SKM-1 (cell line): ENCODE results near the gene SIRT5.

Source experiments
- DNase-seq: peaks from one replicate; lab custom pipeline; 2025; ENCODE audit not compliant: unreplicated experiment; lab: John Stamatoyannopoulos, UW

SIRT5 gene

DNA sequence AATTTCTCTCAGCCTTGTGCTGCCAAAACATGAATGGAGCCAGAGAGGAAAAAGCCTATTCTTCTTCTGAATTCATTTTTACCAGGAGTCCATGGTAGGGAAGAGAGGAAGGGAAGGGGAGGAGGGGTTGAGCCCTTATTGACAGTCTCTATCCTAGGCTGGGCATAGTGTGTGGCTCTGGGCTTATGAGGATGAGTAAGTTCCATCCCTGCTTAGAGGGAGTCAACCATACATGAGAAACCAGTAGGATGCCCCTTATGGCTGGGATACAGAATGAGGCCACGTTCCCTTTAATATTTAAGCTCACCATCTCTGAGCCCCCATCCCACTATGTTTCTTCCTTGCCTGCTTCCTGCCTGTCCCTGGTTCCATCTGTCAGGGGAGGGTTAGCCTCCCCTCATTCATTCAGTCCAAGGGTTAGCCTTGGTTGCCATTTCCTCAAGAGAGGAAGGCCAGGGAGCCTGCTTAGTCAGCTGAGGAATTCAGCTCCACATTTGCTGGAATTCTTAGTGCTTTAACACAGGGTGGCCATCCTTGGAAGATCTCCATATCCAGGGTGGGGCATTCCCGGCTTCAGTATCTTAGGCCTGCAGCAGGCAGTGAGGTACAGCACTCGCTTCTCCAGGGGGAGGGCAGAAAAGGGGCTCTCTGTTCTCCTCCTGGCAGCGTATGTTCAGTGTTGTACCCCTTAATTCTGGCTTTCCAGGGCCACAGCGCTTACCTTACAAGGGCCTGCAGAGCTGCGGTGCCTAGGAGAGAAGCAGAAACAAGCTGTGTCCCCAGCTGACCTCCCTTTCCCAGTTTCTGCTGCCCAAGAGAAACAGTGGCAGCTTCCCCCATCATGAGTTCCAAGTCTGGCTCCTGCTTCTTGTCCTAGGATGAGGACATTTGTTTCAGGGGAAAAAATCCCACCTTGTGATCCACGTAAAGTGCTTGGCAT is 12.5 kb downstream of the SIRT5 start:
- no peak for DNase-seq

DNA sequence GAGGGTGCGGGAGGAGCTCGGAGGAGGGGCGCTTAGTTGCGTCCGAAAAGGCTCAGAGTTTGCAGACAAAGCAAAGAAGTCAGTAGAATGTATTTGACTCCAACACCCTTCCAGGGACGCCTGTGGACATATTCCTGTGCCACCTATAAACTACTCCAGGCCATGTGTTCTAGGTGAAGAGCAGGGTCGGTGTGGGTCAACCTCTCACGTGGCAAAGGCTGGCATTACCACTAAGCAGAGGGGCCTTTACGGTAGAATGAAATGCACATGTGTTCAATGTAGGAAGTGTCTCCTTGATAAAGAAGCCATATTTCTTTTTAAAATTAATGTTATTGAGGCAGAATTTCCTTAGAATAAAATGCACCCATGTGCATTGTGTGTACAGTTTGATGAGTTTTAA is 15.4 kb downstream of the SIRT5 start:
- DNase-seq = no peak

DNA sequence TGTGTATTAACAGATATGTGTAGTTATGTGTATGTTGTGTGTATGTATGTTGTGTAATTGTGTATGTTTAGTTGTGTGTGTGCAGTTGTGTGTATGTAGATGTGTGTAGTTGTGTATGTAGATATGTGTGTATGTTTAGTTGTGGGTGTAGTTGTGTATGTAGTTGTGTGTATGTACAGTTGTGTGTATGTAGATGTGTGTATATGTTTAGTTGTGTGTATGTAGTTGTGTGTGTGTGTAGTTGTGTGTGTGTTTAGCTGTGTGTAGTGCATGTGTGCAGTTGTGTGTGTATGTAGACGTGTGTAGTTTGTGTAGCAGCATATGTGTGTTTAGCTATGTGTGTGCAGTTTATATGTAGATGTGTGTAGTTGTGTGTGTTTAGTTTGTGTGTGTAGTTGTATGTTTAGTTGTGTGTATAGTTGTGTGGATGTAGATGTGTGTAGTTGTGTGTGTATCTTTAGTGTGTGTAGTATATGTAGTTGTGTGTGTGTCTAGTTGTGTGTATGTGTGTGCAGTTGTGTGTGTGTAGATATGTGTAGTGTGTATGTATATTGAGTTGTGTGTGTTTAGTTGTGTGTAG is 16.3 kb downstream of the SIRT5 start:
- DNase-seq = no peak

DNA sequence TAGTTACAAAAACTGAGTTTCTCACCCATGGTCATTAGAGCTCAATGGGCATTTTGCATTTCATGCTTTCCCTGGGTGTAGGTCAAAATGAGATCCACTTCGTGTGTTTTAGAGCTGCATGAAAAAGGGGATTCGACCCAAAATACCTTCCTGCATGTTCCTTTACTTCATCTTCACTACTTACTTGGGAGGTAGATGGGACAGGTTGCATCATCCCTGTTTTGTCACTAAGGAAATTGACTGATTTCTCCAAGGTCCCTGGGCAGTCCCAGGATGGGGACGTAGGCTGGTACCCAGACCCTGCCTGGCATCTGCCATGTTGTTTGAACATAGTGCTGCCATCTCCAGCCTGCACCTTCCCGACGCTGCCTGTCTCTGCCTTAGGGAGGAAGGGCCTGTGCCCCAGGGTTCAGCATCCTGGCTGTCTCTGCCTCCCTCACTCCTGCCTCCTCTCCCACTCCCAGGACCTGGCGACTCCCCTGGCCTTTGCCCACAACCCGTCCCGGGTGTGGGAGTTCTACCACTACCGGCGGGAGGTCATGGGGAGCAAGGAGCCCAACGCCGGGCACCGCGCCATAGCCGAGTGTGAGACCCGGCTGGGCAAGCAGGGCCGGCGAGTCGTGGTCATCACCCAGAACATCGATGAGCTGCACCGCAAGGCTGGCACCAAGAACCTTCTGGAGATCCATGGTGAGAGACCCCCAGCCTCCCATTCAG is 17.0 kb downstream of the SIRT5 start:
- DNase-seq = no peak

DNA sequence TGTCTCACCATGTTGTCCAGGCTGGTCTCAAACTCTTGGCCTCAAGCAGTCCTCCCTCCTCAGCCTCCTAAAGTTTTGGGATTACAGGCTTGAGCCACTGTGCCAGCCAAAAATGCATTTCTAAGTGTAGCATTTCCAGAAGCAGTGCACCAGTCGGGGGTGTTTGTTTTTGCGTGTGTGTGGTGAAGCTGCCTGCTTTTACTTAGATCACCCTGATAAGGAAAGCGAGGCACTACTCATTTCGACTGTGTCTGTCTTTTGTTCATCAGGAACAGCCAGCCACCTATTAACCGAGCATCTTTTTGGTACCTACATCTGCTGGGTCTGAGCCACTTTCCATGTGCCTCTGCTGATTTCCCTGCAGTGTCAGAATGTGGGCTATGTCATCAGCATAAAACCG is 18.7 kb downstream of the SIRT5 start:
- DNase-seq = no peak

DNA sequence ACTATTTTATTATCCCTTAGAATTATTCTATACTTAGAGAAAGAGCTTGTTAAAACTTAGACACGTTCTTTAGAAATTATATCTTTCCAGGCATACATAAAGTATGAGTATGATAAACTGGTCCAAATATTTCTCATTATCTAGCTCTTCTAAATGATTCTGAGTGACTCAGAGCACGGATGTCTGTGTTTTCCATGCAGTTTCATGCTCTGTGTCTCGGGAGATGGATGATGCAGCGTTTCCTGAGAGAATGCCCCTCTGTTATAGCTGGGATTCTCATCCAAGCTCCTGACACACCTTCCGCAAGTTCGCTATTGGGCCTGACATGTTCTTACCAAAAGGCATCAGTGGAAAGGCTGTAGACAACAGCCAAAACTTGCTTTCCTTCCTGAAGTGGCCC is 19.3 kb downstream of the SIRT5 start:
- DNase-seq = no peak

DNA sequence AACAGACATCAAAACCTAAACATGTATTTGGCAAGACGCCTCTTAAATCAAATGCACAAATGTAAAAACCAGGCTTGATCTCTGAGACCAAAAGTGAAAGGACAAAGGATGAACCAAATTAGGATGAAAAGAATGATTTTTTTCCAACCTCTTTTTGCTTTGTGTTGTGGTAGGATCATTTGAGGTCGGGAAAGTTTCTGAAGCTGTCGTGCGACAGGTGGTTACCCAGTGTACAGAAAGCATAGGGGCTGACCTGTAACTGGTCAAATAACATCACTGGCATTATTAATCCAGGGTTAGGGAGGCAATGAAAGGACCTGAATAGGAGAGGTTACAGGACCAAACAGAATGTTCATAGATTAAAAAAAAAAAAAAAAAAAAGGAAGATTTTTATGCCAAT is 22.7 kb downstream of the SIRT5 start:
- DNase-seq = no peak

DNA sequence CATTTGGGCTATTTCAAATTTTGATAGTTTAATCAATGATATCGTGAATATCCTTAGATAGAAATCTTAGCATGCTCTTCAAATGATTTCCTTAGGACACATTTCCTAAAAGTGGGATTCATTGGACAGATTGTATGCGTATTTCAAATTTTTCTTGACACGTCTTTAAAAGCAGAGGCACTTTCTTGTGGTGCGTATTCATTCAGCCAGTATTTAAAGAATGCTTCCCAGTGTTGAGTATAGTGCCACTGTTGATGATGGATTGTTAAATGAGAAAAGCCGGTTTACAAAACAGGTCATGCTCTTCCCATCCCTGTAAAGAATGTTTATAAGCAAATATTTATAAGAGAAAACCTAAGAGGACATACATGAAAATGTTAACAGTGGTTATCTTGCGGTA is 25.6 kb downstream of the SIRT5 start:
- DNase-seq = no peak

DNA sequence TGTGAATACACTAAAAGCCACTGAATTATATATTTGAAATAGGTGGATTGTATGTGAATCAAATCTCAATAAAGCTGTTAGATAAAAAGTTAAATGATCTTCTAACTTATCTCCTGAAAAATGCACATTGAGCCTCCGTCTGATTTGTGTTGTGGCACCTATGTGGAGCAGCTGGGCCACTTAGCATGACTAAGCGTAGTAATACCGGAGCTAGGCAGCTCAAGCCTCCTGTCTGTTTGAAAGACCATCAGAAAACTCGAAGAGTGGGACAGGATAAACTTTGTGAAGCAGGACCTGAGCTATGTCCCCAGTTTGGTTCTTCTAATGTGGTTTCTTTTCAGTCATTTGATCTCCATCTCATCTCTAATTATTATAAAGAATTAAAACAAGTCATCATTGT is 29.7 kb downstream of the SIRT5 start:
- DNase-seq = no peak

DNA sequence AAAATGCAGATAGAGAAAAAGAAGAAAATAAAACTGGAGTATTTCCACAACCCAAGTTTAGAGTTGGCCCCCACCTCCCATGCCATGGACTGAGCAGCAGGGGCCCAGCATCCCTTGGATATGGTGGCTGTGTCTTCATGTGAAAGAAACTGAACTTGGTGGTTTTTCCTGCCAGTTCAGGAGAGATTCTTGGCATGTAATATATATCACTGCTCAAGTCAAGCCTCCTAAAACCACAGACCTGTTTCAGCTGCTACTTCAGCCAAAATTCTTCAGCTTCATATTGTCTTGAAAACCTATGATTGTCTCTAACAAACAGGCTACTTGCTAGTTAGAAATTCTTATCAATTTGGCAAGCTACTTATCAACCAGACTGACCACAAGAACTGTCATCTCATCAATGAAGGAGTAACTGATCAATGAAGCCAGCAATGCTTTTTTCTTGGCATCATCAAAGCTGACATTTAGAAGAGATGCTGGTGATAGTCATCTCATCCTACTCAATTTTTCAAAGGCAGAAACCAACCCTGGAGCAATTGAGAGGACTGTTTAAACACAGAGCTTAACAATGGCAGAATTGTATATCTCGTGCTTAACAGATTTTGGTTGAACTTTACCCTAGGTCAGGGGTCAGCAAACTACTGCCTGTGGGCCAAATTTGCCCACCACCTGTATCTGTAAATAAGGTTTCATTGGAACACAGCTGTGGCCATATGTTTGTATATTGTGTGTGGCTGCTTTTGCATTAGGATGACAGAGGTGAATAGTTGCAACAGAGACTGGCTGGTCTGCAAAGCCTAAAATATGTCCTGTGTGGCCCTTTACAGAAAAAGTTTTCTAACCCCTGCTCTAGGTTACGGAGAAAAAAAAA is 30.4 kb downstream of the SIRT5 start:
- DNase-seq = no peak

DNA sequence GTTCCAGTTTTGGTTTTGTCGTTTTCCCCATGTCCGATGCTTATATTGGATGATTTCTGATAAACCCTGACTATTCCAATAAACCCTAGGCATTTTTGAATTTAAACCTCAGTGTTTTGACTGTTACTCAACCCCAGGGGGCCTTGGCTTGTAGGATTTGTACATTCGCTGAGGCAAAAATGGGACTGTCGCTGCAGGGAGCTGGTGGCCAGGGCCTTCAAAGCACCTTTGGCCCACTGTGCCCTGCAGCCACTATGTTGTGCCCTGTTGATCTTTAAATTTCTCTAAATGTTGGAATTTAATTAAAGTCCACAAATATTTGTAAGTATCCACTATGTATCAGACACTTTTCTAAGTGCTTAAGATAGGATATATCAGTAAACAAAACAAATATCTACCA is 31.2 kb downstream of the SIRT5 start:
- no peak for DNase-seq

DNA sequence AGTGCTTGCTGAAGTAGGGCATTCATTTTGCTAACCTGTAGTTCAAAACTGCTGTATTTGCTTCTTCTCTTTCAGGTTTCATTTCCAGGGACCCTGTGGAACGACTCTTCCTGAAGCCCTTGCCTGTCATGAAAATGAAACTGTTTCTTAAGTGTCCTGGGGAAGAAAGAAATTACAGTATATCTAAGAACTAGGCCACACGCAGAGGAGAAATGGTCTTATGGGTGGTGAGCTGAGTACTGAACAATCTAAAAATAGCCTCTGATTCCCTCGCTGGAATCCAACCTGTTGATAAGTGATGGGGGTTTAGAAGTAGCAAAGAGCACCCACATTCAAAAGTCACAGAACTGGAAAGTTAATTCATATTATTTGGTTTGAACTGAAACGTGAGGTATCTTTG is 37.3 kb downstream of the SIRT5 start:
- DNase-seq = no peak

DNA sequence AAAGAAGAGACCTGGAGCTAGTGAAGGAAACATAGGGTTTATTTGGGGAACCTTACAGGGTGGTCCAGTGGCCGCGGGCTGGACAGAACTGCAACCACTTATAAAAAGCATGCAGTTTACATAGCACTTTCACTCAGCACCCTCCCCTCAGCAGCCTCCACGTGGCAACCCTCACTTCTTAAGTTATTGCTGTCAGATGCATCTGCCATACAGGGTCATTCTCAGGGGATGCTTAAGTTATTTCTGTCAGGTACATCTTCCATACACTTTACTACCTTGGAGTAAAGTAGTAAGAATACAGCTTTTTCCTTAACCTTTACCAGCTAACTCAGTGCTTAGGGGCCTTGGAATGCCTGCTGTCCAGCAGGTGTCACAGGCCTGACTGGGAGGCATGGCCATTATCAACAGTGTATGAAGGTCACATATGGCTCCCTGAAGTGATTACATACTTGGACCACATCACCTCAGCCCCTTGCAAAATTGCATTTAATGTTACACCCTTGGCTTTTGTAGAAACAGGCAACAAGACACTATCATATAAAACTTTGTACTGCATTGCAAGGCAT is 38.7 kb downstream of the SIRT5 start:
- DNase-seq = no peak

DNA sequence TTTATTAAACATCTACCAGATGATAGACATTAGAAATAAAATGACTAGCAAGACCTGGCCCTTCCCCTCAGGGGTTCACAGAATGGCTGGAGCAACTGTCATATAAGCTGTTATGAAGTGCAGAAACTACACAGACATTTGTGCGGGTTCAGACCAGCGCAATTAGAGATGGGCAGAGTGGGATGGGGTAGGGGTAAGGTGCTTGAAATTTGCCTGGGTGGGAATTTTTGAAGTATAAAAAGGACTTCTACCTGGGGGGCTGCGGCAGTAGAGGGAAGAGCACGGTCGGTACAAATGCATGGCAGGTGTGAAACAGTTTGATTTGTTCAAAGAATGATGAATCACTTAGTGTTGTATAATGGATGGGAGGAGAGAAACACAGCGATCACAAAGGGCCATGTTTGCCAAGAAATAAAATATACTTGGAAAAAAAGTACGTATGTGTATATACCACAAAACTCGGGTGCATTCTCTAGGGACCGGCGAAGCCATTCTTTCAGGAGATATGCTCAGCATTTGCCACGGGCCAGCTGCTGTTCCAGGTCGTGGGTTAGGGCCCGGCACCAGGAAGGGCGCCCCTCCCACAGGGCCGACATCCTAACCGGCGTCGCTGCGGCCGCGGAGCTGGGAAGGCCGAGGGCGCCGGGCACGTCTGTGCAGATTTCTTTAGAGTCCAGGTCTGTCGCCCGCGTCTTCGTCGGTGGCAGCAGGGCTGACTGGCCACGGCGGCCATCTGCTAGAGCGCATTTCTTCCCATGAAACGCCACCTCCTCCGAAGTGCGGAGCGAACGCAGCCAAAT is 39.9 kb downstream of the SIRT5 start:
- no peak for DNase-seq

DNA sequence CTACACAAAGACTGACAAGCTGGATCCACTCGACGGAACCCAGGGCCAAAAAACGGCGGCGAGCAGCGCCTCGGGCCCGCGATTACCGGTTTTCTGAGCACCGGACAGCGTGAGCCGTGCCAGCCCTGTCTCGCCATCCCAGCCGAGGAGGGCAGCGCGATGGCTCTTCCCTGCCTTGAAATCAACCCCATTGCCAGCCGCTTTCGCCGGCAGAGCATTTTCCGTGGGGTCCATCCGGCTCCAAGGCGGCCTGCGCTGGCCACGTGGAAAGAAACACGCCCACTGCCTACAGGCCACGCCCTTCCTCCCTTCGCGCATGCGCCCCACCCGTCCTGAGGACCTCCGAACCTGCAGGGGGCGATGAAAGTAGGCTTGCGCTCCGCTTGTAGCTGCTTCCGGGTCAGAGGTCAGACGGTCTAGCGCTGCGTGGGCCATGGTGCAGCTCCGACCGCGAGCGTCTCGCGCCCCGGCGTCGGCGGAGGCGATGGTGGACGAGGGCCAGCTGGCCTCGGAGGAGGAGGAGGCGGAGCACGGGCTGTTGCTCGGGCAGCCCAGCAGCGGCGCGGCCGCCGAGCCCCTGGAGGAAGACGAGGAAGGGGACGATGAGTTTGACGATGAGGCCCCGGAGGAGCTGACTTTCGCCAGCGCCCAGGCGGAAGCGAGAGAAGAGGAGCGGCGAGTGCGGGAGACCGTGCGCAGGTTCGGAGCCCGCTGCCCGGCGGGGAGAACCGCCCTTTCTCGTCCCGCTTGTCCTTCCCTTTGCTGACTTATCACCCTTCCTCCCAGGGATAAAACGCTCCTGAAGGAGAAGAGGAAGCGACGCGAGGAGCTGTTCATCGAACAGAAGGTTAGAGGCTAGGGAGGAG is 40.8 kb downstream of the SIRT5 start, which contains the start of gene NOL7:
TSS of gene NOL7 (plus strand) at position 410 of the 866 bp plus-strand sequence. CDS start at position 434, 24 bp downstream.
- DNase-seq = peak; percentile 92

DNA sequence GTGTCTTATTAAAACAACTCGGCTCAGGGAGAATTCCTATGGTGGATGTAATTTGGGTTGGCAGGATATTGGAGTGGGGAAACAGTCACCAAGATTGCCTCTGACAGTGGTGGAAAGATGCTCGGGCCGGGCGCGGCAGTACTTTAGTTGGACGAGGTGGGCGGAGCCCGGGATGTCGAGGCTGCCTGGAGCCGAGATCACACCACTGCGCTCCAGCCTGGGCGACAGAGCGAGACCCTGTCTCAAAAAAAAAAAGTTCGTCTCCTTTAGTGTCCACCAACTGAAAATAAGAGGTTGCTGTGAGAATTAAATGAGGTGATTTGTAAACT is 41.4 kb downstream of the SIRT5 start:
- DNase-seq = no peak

DNA sequence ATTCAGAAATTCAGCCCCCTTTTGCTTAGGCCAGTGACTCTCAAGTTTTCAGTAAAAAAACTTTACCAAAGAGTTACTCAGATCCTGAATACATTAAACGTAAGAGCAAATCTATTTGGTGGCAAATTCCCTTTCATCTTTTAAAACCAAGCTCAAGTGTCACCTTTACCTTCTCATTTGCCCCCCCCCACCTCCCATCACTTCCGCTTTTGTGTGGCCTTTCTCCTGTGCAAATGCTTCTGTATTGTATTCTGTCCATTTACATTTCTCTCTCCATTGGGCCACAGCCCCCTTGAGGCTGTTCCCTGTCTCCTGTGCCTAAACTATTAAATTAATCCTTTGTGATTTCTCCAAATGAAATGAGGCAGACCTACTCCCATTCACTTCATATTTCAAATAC is 42.7 kb downstream of the SIRT5 start:
- no peak for DNase-seq

DNA sequence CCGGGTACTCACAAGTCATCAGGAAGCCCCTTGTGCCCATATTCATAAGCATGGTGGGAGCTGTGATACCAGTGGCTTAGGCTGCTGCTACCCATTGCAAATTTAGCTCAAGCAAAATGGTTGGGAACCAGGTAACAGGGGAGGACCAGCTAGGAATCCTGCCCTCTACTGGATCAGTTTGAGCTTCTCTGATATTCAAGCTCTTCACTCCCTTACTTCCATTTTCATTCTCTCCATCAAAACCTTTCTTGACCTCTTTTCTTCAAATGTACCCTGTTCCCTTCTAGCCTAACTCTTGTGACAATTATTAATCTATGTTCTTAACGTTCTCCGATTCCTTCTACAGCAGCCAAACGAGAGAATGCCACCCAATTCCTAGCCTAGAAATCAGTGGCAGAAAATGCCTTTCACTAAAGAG is 50.5 kb downstream of the SIRT5 start:
- DNase-seq = peak; percentile 12
